Mucosa of rectum (tissue), 2 donors: Measurements from ENCODE around the gene TBX21.

Source experiments
- H3K27ac ChIP-seq, 2 donors: one replicate each; pipeline ENCODE4 v1.7.0; 2013; ENCODE audit warnings: inconsistent platforms in 2 of 2, low read depth in 2 of 2, low read length in 2 of 2
- H3K27me3 ChIP-seq, 2 donors: one replicate each; pipeline ENCODE4 v1.7.0; 2013; ENCODE audit warnings: low read length in 2 of 2; ENCODE audit not compliant: control insufficient read depth in 2 of 2, insufficient read depth in 2 of 2
- H3K36me3 ChIP-seq, 2 donors: one replicate each; pipeline ENCODE4 v1.7.0; 2013; ENCODE audit warnings: low read length in 2 of 2; ENCODE audit not compliant: control insufficient read depth in 2 of 2, insufficient read depth in 2 of 2
- H3K4me1 ChIP-seq, 2 donors: one replicate each; pipeline ENCODE4 v1.7.0; 2013; ENCODE audit warnings: low read length in 2 of 2, mild to moderate bottlenecking in 1 of 2; ENCODE audit not compliant: control insufficient read depth in 2 of 2, insufficient read depth in 2 of 2
- H3K4me3 ChIP-seq, 2 donors: one replicate each; pipeline ENCODE4 v1.7.0; 2013; ENCODE audit warnings: low read length in 2 of 2
- H3K9ac ChIP-seq, 2 donors: one replicate each; pipeline ENCODE4 v1.7.0; 2013; ENCODE audit warnings: low read length in 2 of 2, low read depth in 1 of 2, mild to moderate bottlenecking in 1 of 2
- H3K9me3 ChIP-seq, 2 donors: one replicate each; pipeline ENCODE4 v1.7.0; 2013; ENCODE audit warnings: low read length in 2 of 2; ENCODE audit not compliant: control insufficient read depth in 2 of 2
- donor health status: healthy.
- donor health status: Normal muscosa, but diverticular disease.

Gene TBX21

GRCh38 chr17:47713980-47714700 lies 18.9 kb upstream of the TBX21 start:
- Histone ChIP-seq H3K9ac (no peak overlapping the region), H3K27me3 (peaks cover 0 to 10% of the 10 kb centered on the region in 2 donors), H3K27ac (no peak overlapping the region), H3K36me3 (no peaks in the 10 kb centered on the region), H3K4me1 (no peaks in the 10 kb centered on the region), H3K9me3 (no peaks in the 10 kb centered on the region), H3K4me3 (no peak overlapping the region)

- H3K27me3 ChIP-seq = peaks cover 4 to 15% of the 10 kb centered on the region in 2 donors
- H3K27ac ChIP-seq = no peak overlapping the region
- no peaks in the 10 kb centered on the region for H3K9me3 ChIP-seq
These were observed 18.2 kb upstream of the TBX21 start for GRCh38 chr17:47714773-47715396.

DNA sequence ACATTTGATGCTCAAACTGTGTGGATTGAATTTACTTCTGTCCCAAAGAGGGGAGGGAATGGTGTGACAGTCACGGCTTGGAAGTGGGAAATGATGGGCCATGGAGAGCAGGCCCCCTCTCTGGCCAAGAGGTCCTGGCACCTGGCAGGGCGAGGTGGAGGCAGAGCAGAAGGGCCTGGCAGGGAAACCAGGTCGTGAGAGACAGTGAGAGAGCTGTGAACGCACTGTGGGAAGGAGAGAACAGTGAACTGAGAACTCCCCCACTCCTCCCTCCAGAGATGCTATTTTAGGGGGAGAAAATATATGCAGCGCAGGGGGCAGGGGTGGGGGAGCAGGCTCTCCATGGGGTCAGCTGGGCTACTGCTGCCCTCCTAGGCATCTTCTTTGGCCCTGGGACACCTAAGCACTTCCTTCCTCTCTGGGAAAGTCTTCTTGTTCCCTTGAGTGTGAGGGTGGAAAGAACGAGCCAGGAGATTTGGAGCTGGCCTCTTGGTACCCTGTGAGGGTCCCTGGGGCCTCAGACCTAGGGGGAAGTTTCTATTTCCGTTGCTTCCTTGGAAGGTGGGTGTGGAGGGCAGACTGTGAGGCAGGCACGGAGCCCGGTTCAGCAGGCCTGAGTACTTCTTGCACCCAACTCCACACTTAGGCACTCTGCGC lies 17.2 kb upstream of the TBX21 start:
- Histone ChIP-seq H3K27me3 (peaks cover 12 to 22% of the 10 kb centered on the region in 2 donors), H3K36me3 (no peaks in the 10 kb centered on the region), H3K27ac (no peak overlapping the region), H3K9ac (no peak overlapping the region), H3K4me3 (no peak overlapping the region), H3K9me3 (no peaks in the 10 kb centered on the region), H3K4me1 (peaks cover 0 to 2% of the 10 kb centered on the region in 2 donors)

More at GRCh38 chr17:47714773-47715396, 18.2 kb upstream of the TBX21 start:
- Histone ChIP-seq H3K9ac (no peak overlapping the region), H3K36me3 (no peaks in the 10 kb centered on the region), H3K4me1 (no peaks in the 10 kb centered on the region), H3K4me3 (no peak overlapping the region)

- Histone ChIP-seq H3K27me3 (peaks cover 16 to 28% of the 10 kb centered on the region in 2 donors), H3K4me3 (no peak overlapping the region), H3K9me3 (no peaks in the 10 kb centered on the region), H3K4me1 (peaks cover 0 to 3% of the 10 kb centered on the region in 2 donors), H3K9ac (no peak overlapping the region), H3K36me3 (no peaks in the 10 kb centered on the region), H3K27ac (no peak overlapping the region)
These were observed 16.7 kb upstream of the TBX21 start for GRCh38 chr17:47716375-47716774.

- H3K27me3 ChIP-seq = peaks cover 23 to 37% of the 10 kb centered on the region in 2 donors
- H3K27ac ChIP-seq = no peak overlapping the region
- no peaks in the 10 kb centered on the region for H3K36me3 ChIP-seq
- no peaks in the 10 kb centered on the region for H3K9me3 ChIP-seq
- H3K4me1 ChIP-seq = peaks cover 3% of the 10 kb centered on the region in 2 donors
- no peak overlapping the region for H3K4me3 ChIP-seq
- H3K9ac ChIP-seq = no peak overlapping the region
These were observed 15.8 kb upstream of the TBX21 start for GRCh38 chr17:47717261-47717697.

GRCh38 chr17:47717979-47718621 lies 14.9 kb upstream of the TBX21 start:
- peaks cover 3% of the 10 kb centered on the region in 2 donors for H3K4me1 ChIP-seq
- no peaks in the 10 kb centered on the region for H3K36me3 ChIP-seq
- no peaks in the 10 kb centered on the region for H3K9me3 ChIP-seq
- H3K27ac ChIP-seq = no peak overlapping the region
- no peak overlapping the region for H3K9ac ChIP-seq
- peaks cover 23 to 38% of the 10 kb centered on the region in 2 donors for H3K27me3 ChIP-seq
- H3K4me3 ChIP-seq = no peak overlapping the region

- Histone ChIP-seq H3K36me3 (no peaks in the 10 kb centered on the region), H3K27ac (no peak overlapping the region), H3K4me1 (peaks cover 3% of the 10 kb centered on the region in 2 donors), H3K9me3 (no peaks in the 10 kb centered on the region), H3K27me3 (peaks cover 23 to 36% of the 10 kb centered on the region in 2 donors), H3K4me3 (no peak overlapping the region), H3K9ac (no peak overlapping the region)
These were observed 14.2 kb upstream of the TBX21 start for GRCh38 chr17:47718634-47719405.

- H3K27ac ChIP-seq = no peak overlapping the region
- H3K4me3 ChIP-seq = no peak overlapping the region
- peaks cover 23 to 36% of the 10 kb centered on the region in 2 donors for H3K27me3 ChIP-seq
- H3K36me3 ChIP-seq = no peaks in the 10 kb centered on the region
- peaks cover 3% of the 10 kb centered on the region in 2 donors for H3K4me1 ChIP-seq
- no peak overlapping the region for H3K9ac ChIP-seq
- H3K9me3 ChIP-seq = no peaks in the 10 kb centered on the region
These were observed 13.5 kb upstream of the TBX21 start for GRCh38 chr17:47719411-47720152.

- Histone ChIP-seq H3K27me3 (peaks cover 24 to 36% of the 10 kb centered on the region in 2 donors), H3K36me3 (no peaks in the 10 kb centered on the region), H3K4me1 (peaks cover 3% of the 10 kb centered on the region in 2 donors), H3K9ac (no peak overlapping the region), H3K4me3 (no peak overlapping the region), H3K9me3 (no peaks in the 10 kb centered on the region), H3K27ac (no peak overlapping the region)
These were observed 12.8 kb upstream of the TBX21 start for GRCh38 chr17:47720196-47720595.
